Frontal cortex (tissue), 4 donors: ENCODE results near the gene STIM2. TPM values are rescaled to one million over a fixed set of nuclear protein-coding genes. Genes with fewer than 3 reads are reported as not detected.

ENCODE experiments used
- DNase-seq, 2 donors: peaks; one replicate each; pipeline ENCODE4 v3.0.0; 2012; ENCODE audit warnings: low spot score in 2 of 2
- FAIRE-seq: peaks from 2 replicates; lab custom pipeline; 2012; peaks lifted over from hg19 to GRCh38; lab: Jason Lieb, UNC
- total RNA-seq: library from RNA; depleted of rRNA; stranded (reverse); fragments of >200 nt; gene quantifications from one replicate; pipeline ENCODE4 v1.2.3, GENCODE V29; 2014
- donor health status: control.
- donor health status: control.
- donor health status: control.

Gene STIM2
- total RNA-seq, 1 donor from 2014 or later = 22.8 TPM

- no peak for FAIRE-seq
- no peak for DNase-seq
Measured at GRCh38 chr4:27057662-27058061, 197.0 kb downstream of the STIM2 start.

DNA sequence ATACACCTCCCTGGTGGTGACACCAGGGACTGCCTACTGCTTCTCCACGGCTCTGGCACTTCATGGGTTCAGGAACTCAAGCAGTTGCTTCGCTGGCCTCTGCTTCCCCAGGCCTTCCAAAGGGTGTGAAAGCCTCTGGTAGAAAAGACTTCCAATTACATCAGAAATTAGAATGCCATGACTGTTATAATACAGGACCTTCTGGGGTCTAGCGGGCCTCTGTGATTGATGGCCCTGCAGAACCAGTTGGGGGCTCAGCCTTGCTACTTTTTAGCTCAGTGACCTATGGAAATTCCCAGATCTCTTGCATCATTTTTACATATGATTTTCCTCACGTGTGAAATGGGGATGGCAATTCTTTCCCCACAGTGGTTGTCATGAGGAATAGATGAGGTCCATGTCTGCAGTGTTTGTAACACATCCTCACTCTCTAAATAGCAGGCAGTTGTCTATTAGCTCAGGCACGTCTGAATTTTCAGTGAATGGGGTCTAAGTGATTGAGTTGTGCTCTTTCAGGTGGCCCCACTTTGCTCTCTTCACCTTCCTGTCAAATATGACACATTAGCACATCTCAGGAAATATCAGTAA is 198.3 kb downstream of the STIM2 start:
- no peak for FAIRE-seq
- no peak for DNase-seq

- no peak for DNase-seq
- no peak for FAIRE-seq
Measured at GRCh38 chr4:27059446-27059845, 198.8 kb downstream of the STIM2 start.

DNA sequence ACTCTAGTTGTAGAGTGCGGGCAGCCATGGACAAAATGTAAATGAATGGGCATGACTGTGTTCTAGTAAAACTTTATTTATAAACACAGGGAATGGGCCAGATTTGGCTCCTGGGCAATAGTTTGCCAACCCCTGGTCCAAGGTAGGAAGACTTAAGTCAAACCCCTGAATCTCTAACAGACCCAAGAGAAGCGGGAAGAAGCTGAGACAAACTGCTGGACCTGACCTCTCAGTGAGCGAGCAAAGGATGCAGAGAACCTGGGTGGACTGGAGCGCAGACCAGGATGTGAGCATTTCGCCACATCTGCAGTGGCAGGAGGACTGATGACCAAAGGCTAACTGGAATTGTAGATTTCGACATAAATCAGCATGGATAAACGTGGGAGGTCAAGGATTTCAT is 201.6 kb downstream of the STIM2 start:
- FAIRE-seq = no peak

GRCh38 chr4:27066591-27066990 is 205.9 kb downstream of the STIM2 start:
- no peak for DNase-seq
- FAIRE-seq = no peak

More for the DNA sequence above, 201.6 kb downstream of the STIM2 start:
- DNase-seq = no peak

DNA sequence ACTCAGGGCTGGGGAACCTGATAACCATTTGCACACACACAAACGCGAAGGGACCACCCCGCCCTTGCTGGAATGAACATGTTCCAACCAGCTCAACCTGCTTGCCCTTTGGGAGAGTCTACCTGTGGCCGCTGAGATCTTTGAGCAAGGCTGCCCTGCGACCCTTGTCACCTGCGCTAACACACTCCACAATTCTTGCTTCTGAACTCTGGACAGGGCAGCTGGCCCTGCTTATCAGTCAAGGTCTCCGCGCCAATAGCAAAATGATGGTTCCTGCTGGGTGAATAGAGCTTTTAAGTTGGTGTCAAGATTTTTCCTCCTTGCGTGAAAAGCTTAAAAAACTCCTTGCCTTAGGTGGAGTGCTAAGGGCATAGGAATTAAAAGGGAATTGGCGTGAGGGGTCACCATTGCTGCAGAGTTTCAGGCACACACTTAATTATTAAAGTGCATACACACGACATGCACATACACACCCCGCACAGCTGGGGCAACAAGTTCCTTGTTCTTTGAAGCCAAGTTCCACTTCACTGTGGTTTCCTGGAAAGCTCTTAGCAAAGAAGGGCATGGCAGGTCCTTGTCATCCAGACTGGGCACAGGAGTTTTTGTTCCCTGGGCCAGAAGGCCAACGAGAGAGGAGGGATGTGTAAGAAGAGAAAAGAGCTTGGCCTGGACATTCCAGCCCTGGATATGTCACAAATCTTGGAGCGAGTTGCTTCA is 207.7 kb downstream of the STIM2 start:
- FAIRE-seq = no peak

More for the DNA sequence above, 207.7 kb downstream of the STIM2 start:
- no peak for DNase-seq
